ENCODE results near the gene NGFR.

GRCh38 chr17:49464049-49464448 lies 31.0 kb upstream of the NGFR start:
- TF ChIP-seq CTCF (IDR thresholded peaks at IDR 0.05) (no peak), POLR2A (IDR thresholded peaks at IDR 0.05) (no peak)

All from testis (tissue), 2 donors.